Neutrophil (primary cell): ENCODE results near the gene CCDC39.

ENCODE experiments used
- H3K27ac ChIP-seq: fragments of 200-600 bp; sonication (generic); 2 replicates; pipeline ENCODE4 v1.5.1; 2016; ENCODE audit warnings: mild to moderate bottlenecking, moderate library complexity
- H3K27me3 ChIP-seq: fragments of 200-600 bp; sonication (generic); 2 replicates; pipeline ENCODE4 v1.6.0; 2016; ENCODE audit warnings: mild to moderate bottlenecking
- H3K36me3 ChIP-seq: fragments of 200-600 bp; sonication (generic); 2 replicates; pipeline ENCODE4 v1.5.1; 2017
- H3K4me1 ChIP-seq, 2 experiments: fragments of 200-600 bp in 1 of 2; sonication (generic) in 1 of 2; 1 replicate in 1 of 2; 2 replicates in 1 of 2; pipeline versions ENCODE4 v1.5.1 to v1.6.1; 2013 to 2016; ENCODE audit warnings: low read depth in 1 of 2, low read length in 1 of 2, mild to moderate bottlenecking in 1 of 2, moderate library complexity in 1 of 2; ENCODE audit not compliant: control insufficient read depth in 1 of 2, insufficient read depth in 1 of 2
- H3K4me3 ChIP-seq, 2 experiments: fragments of 200-600 bp in 1 of 2; sonication (generic) in 1 of 2; 1 replicate in 1 of 2; 2 replicates in 1 of 2; pipeline ENCODE4 v1.5.1; 2013 to 2016; ENCODE audit warnings: low read depth in 1 of 2, low read length in 1 of 2, mild to moderate bottlenecking in 1 of 2, moderate library complexity in 1 of 2
- H3K9me3 ChIP-seq: fragments of 200-600 bp; sonication (generic); 2 replicates; pipeline ENCODE4 v1.5.1; 2016
- TF ChIP-seq, protein P1 (sequence below): fragments of 200-600 bp; sonication (generic); IDR thresholded peaks from 2 replicates; pipeline ENCODE4 v1.5.1; 2016; ENCODE audit warnings: antibody characterized with exemption

CCDC39 gene

DNA sequence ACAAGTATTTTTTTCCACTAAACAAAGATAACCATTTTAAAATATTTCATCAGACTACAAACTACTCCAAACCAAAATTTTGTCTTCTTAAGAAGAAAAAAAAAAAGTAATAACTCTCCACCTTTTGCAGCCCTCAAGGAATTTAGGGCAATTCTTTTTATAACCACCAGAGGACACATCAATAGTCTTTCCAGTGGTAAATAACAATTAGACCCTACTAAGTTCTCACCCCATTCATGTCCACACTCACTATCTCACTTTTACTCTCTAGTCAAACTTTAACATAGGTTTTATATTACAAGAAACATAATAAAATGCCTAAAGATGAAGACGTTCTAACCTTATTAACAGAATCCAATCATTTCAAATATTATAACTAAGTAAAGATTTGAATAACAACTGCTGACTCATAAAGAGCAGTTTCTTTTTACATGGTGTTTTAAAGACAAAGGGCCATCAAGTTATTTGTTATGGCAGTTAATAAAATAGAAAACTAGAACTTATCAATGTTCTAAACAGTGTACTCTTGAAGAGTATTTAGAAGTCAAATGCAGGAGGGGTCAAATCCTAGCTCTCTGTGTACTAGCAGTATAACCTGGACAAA lies 33.0 kb downstream of the CCDC39 start:
- Histone ChIP-seq H3K4me1 (no peaks in the 10 kb centered on the region), H3K27ac (no peak overlapping the region), H3K27me3 (peaks cover 28% of the 10 kb centered on the region), H3K9me3 (no peaks in the 10 kb centered on the region), H3K36me3 (no peaks in the 10 kb centered on the region), H3K4me3 (no peak overlapping the region)
- TF ChIP-seq, protein P1, sequence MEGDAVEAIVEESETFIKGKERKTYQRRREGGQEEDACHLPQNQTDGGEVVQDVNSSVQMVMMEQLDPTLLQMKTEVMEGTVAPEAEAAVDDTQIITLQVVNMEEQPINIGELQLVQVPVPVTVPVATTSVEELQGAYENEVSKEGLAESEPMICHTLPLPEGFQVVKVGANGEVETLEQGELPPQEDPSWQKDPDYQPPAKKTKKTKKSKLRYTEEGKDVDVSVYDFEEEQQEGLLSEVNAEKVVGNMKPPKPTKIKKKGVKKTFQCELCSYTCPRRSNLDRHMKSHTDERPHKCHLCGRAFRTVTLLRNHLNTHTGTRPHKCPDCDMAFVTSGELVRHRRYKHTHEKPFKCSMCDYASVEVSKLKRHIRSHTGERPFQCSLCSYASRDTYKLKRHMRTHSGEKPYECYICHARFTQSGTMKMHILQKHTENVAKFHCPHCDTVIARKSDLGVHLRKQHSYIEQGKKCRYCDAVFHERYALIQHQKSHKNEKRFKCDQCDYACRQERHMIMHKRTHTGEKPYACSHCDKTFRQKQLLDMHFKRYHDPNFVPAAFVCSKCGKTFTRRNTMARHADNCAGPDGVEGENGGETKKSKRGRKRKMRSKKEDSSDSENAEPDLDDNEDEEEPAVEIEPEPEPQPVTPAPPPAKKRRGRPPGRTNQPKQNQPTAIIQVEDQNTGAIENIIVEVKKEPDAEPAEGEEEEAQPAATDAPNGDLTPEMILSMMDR, result no peak

DNA sequence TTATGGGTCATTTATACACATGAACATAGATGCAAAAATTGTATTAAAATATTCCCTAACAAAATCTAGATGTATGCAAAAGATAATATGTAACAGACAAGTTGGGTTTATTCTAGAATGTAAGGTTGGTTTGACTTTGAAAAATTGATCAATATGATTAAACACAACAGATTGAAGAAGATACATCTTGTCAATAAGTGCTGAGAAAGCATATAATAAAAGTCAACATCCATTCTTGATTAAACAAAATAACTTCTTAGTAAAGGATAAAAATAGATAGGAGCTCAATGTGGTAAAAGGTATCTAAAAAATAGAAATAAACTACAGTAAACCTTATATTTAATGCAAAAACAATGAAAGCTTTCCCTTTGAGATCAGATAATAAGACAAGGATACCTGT lies 38.3 kb downstream of the CCDC39 start:
- Histone ChIP-seq H3K36me3 (no peaks in the 10 kb centered on the region), H3K4me3 (no peak overlapping the region), H3K27ac (no peak overlapping the region), H3K4me1 (no peaks in the 10 kb centered on the region), H3K27me3 (peaks cover 28% of the 10 kb centered on the region), H3K9me3 (no peaks in the 10 kb centered on the region)
- TF ChIP-seq, protein P1, result no peak

DNA sequence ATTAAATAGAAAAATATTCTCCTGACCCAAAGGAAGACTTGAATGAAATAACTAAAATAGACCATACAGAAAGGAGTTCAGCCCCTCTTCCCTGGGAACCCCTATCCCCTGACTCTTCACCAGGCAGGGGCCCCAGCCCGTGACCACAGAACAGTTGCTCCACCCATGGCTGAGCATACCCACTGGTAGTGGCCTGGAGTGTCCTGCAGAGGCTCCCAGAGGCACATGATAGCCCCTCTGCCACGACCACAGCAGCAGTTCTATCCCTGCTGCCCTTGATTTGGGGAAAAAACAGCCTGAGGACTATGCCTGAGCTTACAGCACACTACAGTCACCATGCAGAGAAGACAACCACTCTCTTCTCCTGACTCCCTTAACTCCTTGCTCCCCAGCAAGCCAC lies 45.6 kb downstream of the CCDC39 start:
- no peaks in the 10 kb centered on the region for H3K36me3 ChIP-seq
- TF ChIP-seq, protein P1, result no peak
- H3K27ac ChIP-seq, result no peak overlapping the region
- H3K9me3 ChIP-seq, result no peaks in the 10 kb centered on the region
- H3K27me3 ChIP-seq, result peaks cover 28% of the 10 kb centered on the region
- H3K4me1 ChIP-seq, result no peaks in the 10 kb centered on the region
- no peak overlapping the region for H3K4me3 ChIP-seq

DNA sequence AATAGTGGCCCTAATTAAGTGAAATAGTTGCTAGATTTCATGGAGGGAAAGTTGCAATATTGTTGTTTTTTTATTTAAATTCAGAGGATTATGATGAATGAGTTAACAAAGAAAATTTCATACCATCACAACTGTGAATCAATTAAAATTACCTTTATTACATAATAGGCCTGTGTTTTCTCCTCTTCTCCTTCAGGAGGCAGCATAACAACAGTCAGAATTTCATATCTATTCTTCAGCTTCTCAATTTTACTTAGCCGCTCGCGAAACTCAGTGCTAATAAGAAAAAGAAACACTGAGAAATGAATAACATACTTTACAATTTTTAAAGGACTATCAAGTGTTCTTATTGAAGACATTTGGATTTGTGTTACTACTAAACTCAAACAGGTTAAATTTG lies 48.0 kb downstream of the CCDC39 start:
- Histone ChIP-seq H3K4me1 (no peaks in the 10 kb centered on the region), H3K27me3 (peaks cover 28% of the 10 kb centered on the region), H3K36me3 (peaks cover 9% of the 10 kb centered on the region), H3K9me3 (no peaks in the 10 kb centered on the region), H3K4me3 (no peak overlapping the region), H3K27ac (no peak overlapping the region)
- TF ChIP-seq, protein P1, result no peak

DNA sequence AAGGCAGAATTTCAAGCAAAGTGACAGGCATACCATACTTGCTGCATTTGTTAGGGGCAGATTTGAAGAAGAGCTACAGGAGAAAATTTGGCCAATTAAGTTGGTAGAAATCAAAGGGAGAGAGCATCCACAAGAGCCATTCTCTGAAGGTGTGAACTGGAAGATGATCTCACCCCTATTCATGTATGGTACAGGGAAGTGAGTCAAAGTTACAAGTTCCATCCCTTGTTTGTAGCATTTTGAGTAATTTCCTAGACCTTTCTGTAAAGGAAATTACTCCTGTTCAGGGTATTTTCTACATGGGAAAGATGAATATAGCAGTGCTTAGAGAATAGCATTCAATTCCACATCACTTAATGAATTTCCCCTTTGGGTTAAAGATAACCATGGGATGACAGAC lies 48.9 kb downstream of the CCDC39 start:
- Histone ChIP-seq H3K4me1 (no peaks in the 10 kb centered on the region), H3K9me3 (no peaks in the 10 kb centered on the region), H3K36me3 (peaks cover 18% of the 10 kb centered on the region), H3K27me3 (peaks cover 28% of the 10 kb centered on the region), H3K27ac (no peak overlapping the region), H3K4me3 (no peak overlapping the region)
- TF ChIP-seq, protein P1, result no peak
